Liver (tissue), 9 donors: ENCODE data around the gene PHLDB2. TPM values are rescaled to one million over a fixed set of nuclear protein-coding genes. Genes with fewer than 3 reads are reported as not detected.

ENCODE experiments used
- DNase-seq: peaks from one replicate; pipeline ENCODE4 v3.0.0-alpha.2; 2017; ENCODE audit warnings: low spot score
- H3K27ac ChIP-seq, 2 donors: one replicate each; pipeline ENCODE4 v1.7.0; 2013; ENCODE audit warnings: inconsistent platforms in 2 of 2, low read length in 2 of 2, control low read depth in 1 of 2, low read depth in 1 of 2, mild to moderate bottlenecking in 1 of 2
- H3K27me3 ChIP-seq, 4 donors: one replicate each; pipeline versions ENCODE4 v1.6.1 to v1.7.0; 2013; ENCODE audit warnings: low read length in 3 of 4, inconsistent platforms in 1 of 4, mild to moderate bottlenecking in 1 of 4, moderate library complexity in 1 of 4; ENCODE audit not compliant: control insufficient read depth in 4 of 4, insufficient read depth in 4 of 4
- H3K36me3 ChIP-seq, 4 donors: one replicate each; pipeline versions ENCODE4 v1.6.1 to v1.7.0; 2013; ENCODE audit warnings: low read length in 3 of 4, mild to moderate bottlenecking in 3 of 4, low read depth in 1 of 4, moderate library complexity in 1 of 4; ENCODE audit not compliant: control insufficient read depth in 4 of 4, insufficient read depth in 3 of 4
- H3K4me1 ChIP-seq, 4 donors: one replicate each; pipeline versions ENCODE4 v1.6.1 to v1.7.0; 2013; ENCODE audit warnings: low read length in 3 of 4, mild to moderate bottlenecking in 3 of 4, moderate library complexity in 1 of 4; ENCODE audit not compliant: control insufficient read depth in 4 of 4, insufficient read depth in 4 of 4
- H3K4me3 ChIP-seq, 3 donors: one replicate each; pipeline versions ENCODE4 v1.6.1 to v1.7.0; 2013; ENCODE audit warnings: low read length in 3 of 3, control low read depth in 1 of 3, low read depth in 1 of 3, mild to moderate bottlenecking in 1 of 3
- H3K9ac ChIP-seq, 2 donors: one replicate each; pipeline ENCODE4 v1.7.0; 2013; ENCODE audit warnings: low read length in 2 of 2, mild to moderate bottlenecking in 2 of 2, moderate library complexity in 2 of 2, control low read depth in 1 of 2, low read depth in 1 of 2
- H3K9me3 ChIP-seq, 4 donors: one replicate each; pipeline versions ENCODE4 v1.6.1 to v1.7.0; 2013; ENCODE audit warnings: low read length in 3 of 4; ENCODE audit not compliant: control insufficient read depth in 4 of 4
- ATF3 ChIP-seq: IDR thresholded peaks from 2 replicates; pipeline ENCODE4 v1.6.1; 2016; ENCODE audit warnings: antibody characterized with exemption
- CTCF ChIP-seq: fragments of 150-350 bp; IDR thresholded peaks from 2 replicates; pipeline ENCODE4 v1.5.1; 2017; ENCODE audit warnings: improper control_type of control experiment, low read depth, low read length; ENCODE audit not compliant: missing input control
- EGR1 ChIP-seq, 2 donors: IDR thresholded peaks; 2 replicates each; pipeline ENCODE4 v1.6.1; 2016 to 2018; ENCODE audit warnings: antibody characterized with exemption in 2 of 2, low read depth in 2 of 2
- FOXA1 ChIP-seq: IDR thresholded peaks from 2 replicates; pipeline ENCODE4 v1.6.1; 2016; ENCODE audit warnings: antibody characterized with exemption
- GABPA ChIP-seq, 2 donors: IDR thresholded peaks in 1 of 2; conservative IDR thresholded peaks in 1 of 2; 2 replicates each; pipeline ENCODE4 v1.6.1; 2016; ENCODE audit warnings: antibody characterized with exemption in 2 of 2, mild to moderate bottlenecking in 1 of 2, moderate library complexity in 1 of 2
- HNF4A ChIP-seq, 2 donors: conservative IDR thresholded peaks; 2 replicates each; pipeline ENCODE4 v1.6.1; 2016; ENCODE audit warnings: antibody characterized with exemption in 2 of 2, mild to moderate bottlenecking in 2 of 2
- HNF4G ChIP-seq: IDR thresholded peaks from 2 replicates; pipeline ENCODE4 v1.6.1; 2016; ENCODE audit warnings: antibody characterized with exemption
- JUND ChIP-seq, 2 donors: IDR thresholded peaks; 2 replicates each; pipeline ENCODE4 v1.6.1; 2016; ENCODE audit warnings: antibody characterized with exemption in 2 of 2
- MAX ChIP-seq: IDR thresholded peaks from 2 replicates; pipeline ENCODE4 v1.6.1; 2016; ENCODE audit warnings: antibody characterized with exemption
- NR2F2 ChIP-seq: IDR thresholded peaks from 2 replicates; pipeline ENCODE4 v1.6.1; 2016; ENCODE audit warnings: antibody characterized with exemption
- RAD21 ChIP-seq, 2 donors: IDR thresholded peaks; 2 replicates each; pipeline ENCODE4 v1.6.1; 2016; ENCODE audit warnings: antibody characterized with exemption in 2 of 2, mild to moderate bottlenecking in 2 of 2
- REST ChIP-seq: IDR thresholded peaks from 2 replicates; pipeline ENCODE4 v1.6.1; 2016; ENCODE audit warnings: antibody characterized with exemption, mild to moderate bottlenecking
- RXRA ChIP-seq, 2 donors: IDR thresholded peaks; 2 replicates each; pipeline ENCODE4 v1.6.1; 2017 to 2018; ENCODE audit warnings: antibody characterized with exemption in 2 of 2, mild to moderate bottlenecking in 1 of 2
- SP1 ChIP-seq: IDR thresholded peaks from 2 replicates; pipeline ENCODE4 v1.6.1; 2018; ENCODE audit warnings: antibody characterized with exemption, mild to moderate bottlenecking
- TAF1 ChIP-seq: conservative IDR thresholded peaks from 2 replicates; pipeline ENCODE4 v1.6.1; 2016; ENCODE audit warnings: antibody characterized with exemption, mild to moderate bottlenecking
- YY1 ChIP-seq: IDR thresholded peaks from 2 replicates; pipeline ENCODE4 v1.6.1; 2016; ENCODE audit warnings: antibody characterized with exemption, mild to moderate bottlenecking
- ZBTB33 ChIP-seq: IDR thresholded peaks from 2 replicates; pipeline ENCODE4 v1.6.1; 2016; ENCODE audit warnings: antibody characterized with exemption
- WGBS: extraction: QIAGEN DNeasy Blood & Tissue Kit; methylation state at CpG from one replicate; pipeline ENCODE4 v1.1.7; 2013; 5-methylcytosine and 5-hydroxymethylcytosine counted together
- polyA plus RNA-seq, 2 donors: library from polyadenylated mRNA; stranded (reverse) in 1 of 2; unstranded in 1 of 2; fragments of 200-250 nt in 1 of 2; fragments of >200 nt in 1 of 2; fragmentation: Nextera tagmentation in 1 of 2; extraction: Ambion mirVana in 1 of 2; gene quantifications; one replicate each; pipeline versions ENCODE4 v1.2.1 to v1.2.3, GENCODE V29; 2013 to 2015
- total RNA-seq, 2 donors: library from RNA; depleted of rRNA; stranded (reverse); fragments of >200 nt; gene quantifications; one replicate each; pipeline ENCODE4 v1.2.3, GENCODE V29; 2014
- donor health status: healthy.
- donor health status: healthy.
- donor health status: healthy.
- donor health status: healthy.
- donor health status: healthy.

The PHLDB2 gene
- total and polyA plus RNA-seq, 4 donors: 9.7 to 42.9 (median 22.2) TPM

- H3K9me3 ChIP-seq: no peaks in the 10 kb centered on the region
- 86% methylated on average over 1 of the region's 1 CpG for WGBS
- H3K4me3 ChIP-seq: no peak overlapping the region
- H3K4me1 ChIP-seq: no peaks in the 10 kb centered on the region
- peaks cover 4 to 40% (median 29%) of the 10 kb centered on the region in 4 donors for H3K36me3 ChIP-seq
- TF ChIP-seq SP1: no peak
- no peak for TF ChIP-seq CTCF
- TF ChIP-seq HNF4A (conservative IDR thresholded peaks at IDR 0.05): no peak
- no peak for TF ChIP-seq RAD21 (IDR thresholded peaks at IDR 0.05)
- no peak for TF ChIP-seq JUND (IDR thresholded peaks at IDR 0.05)
- TF ChIP-seq GABPA (IDR thresholded peaks at IDR 0.05 in 1 of 2, conservative IDR thresholded peaks at IDR 0.05 in 1 of 2): no peak
- no peak for TF ChIP-seq MAX
- no peak for TF ChIP-seq EGR1 (IDR thresholded peaks at IDR 0.05; ENCODE audit: low read depth in 2 of 2)
- no peak for TF ChIP-seq NR2F2
- no peak for TF ChIP-seq ATF3
- TF ChIP-seq YY1: no peak
- DNase-seq: no peak
- H3K9ac ChIP-seq: no peak overlapping the region
- no peaks in the 10 kb centered on the region for H3K27me3 ChIP-seq
- no peak overlapping the region for H3K27ac ChIP-seq
These were observed 77.9 kb downstream of the PHLDB2 start for GRCh38 chr3:111936967-111937366.

- no peaks in the 10 kb centered on the region for H3K27me3 ChIP-seq
- H3K36me3 ChIP-seq: peaks cover 4 to 41% (median 30%) of the 10 kb centered on the region in 4 donors
- no peak overlapping the region for H3K27ac ChIP-seq
- TF ChIP-seq JUND (IDR thresholded peaks at IDR 0.05): no peak
- TF ChIP-seq HNF4G: no peak
- no peak for TF ChIP-seq EGR1 (IDR thresholded peaks at IDR 0.05; ENCODE audit: low read depth in 2 of 2)
- TF ChIP-seq REST: no peak
- no peak for TF ChIP-seq CTCF
- no peak for TF ChIP-seq MAX
- TF ChIP-seq RAD21 (IDR thresholded peaks at IDR 0.05): no peak
- TF ChIP-seq RXRA (IDR thresholded peaks at IDR 0.05): no peak
- TF ChIP-seq FOXA1: no peak
- TF ChIP-seq SP1: no peak
- no peak for TF ChIP-seq ZBTB33
- TF ChIP-seq GABPA (IDR thresholded peaks at IDR 0.05 in 1 of 2, conservative IDR thresholded peaks at IDR 0.05 in 1 of 2): no peak
- TF ChIP-seq HNF4A (conservative IDR thresholded peaks at IDR 0.05): no peak
- TF ChIP-seq YY1: no peak
- TF ChIP-seq TAF1: no peak
- no peak overlapping the region for H3K4me3 ChIP-seq
- no peaks in the 10 kb centered on the region for H3K9me3 ChIP-seq
- H3K9ac ChIP-seq: no peak overlapping the region
- DNase-seq: no peak
- H3K4me1 ChIP-seq: no peaks in the 10 kb centered on the region
These were observed 78.8 kb downstream of the PHLDB2 start for GRCh38 chr3:111937871-111938270.
